ENCODE data around the gene NUCKS1. TPM values are rescaled to one million over a fixed set of nuclear protein-coding genes. Genes with fewer than 3 reads are reported as not detected.

The NUCKS1 gene
- total RNA-seq, 2 experiments from 2014 or later, result 80.6 to 84.7 TPM

- Mint-ChIP-seq H3K4me1 (ENCODE audit: low read depth) (peaks cover 33% of the 10 kb centered on the region), H3K9me3 (no peaks in the 10 kb centered on the region), H3K4me3 (no peak overlapping the region), H3K36me3 (ENCODE audit: low read depth) (peaks cover 29% of the 10 kb centered on the region), H3K27me3 (no peaks in the 10 kb centered on the region), H3K27ac (peak overlapping the region; percentile 47)
- Histone ChIP-seq H3K27ac (ENCODE audit: low read depth in 1 of 2, low read length in 2 of 2) (no peak overlapping the region), H3K4me3 (ENCODE audit: low read length) (no peak overlapping the region), H3K36me3 (ENCODE audit: insufficient read depth, low read length) (peaks cover 11% of the 10 kb centered on the region), H3K9me3 (ENCODE audit: control insufficient read depth in 1 of 2, insufficient read depth in 1 of 2, low read length in 2 of 2) (no peaks in the 10 kb centered on the region), H3K4me1 (ENCODE audit: insufficient read depth, low read length) (no peaks in the 10 kb centered on the region), H3K27me3 (ENCODE audit: control insufficient read depth in 1 of 2, insufficient read depth in 2 of 2, low read length in 2 of 2) (no peaks in the 10 kb centered on the region)
- intact Hi-C loops (cut with DNase I, micrococcal nuclease), result loop anchor here (1.0 to 5.0 kb wide), 10 partner anchors 37 to 182 kb away; partner anchors contain the start of gene RAB29 (in 1 of the 2)
- no peak for ATAC-seq (ENCODE audit: poor library complexity)
- no peak for TF ChIP-seq CTCF (IDR thresholded peaks at IDR 0.05)
- ChIA-PET CTCF (interaction anchor here (0.8 to 4.1 kb wide), 17 partner anchors 8 to 356 kb away, joined by 3 to 62 read pairs (median 4); partner anchors contain the start of genes ELK4 and RAB29), POLR2A (interaction anchor here (0.9 to 3.1 kb wide), 7 partner anchors 13 to 118 kb away, joined by 3 to 12 read pairs (median 3); partner anchors contain the start of gene RAB29)
- DNase-seq, result no peak
Measured at GRCh38 chr1:205710201-205711062, 39.5 kb downstream of the NUCKS1 start.

- TF ChIP-seq CTCF (IDR thresholded peaks at IDR 0.05), result no peak
- H3K27ac Mint-ChIP-seq, result no peak overlapping the region
- Histone ChIP-seq H3K27me3 (ENCODE audit: control insufficient read depth in 1 of 2, insufficient read depth in 2 of 2, low read length in 2 of 2) (no peaks in the 10 kb centered on the region), H3K27ac (ENCODE audit: low read depth in 1 of 2, low read length in 2 of 2) (no peak overlapping the region), H3K4me3 (ENCODE audit: low read length) (no peak overlapping the region), H3K4me1 (ENCODE audit: insufficient read depth, low read length) (no peaks in the 10 kb centered on the region), H3K36me3 (ENCODE audit: insufficient read depth, low read length) (peaks cover 7% of the 10 kb centered on the region), H3K9me3 (ENCODE audit: control insufficient read depth in 1 of 2, insufficient read depth in 1 of 2, low read length in 2 of 2) (no peaks in the 10 kb centered on the region)
- H3K36me3 Mint-ChIP-seq (ENCODE audit: low read depth), result peaks cover 25% of the 10 kb centered on the region
- ChIA-PET POLR2A (interaction anchor here (1.2 to 3.1 kb wide), 2 partner anchors 14 to 66 kb away, joined by 3 to 12 read pairs; partner anchors contain the start of gene RAB29), CTCF (interaction anchor here (1.0 to 4.1 kb wide), 5 partner anchors 52 to 118 kb away, joined by 4 to 62 read pairs (median 11); partner anchors contain the start of genes ELK4 and RAB29)
- intact Hi-C loops (cut with DNase I, micrococcal nuclease), result loop anchor here (2.0 to 5.0 kb wide), 7 partner anchors 38 to 181 kb away; partner anchors contain the start of gene RAB29 (in 1 of the 2)
- H3K4me1 Mint-ChIP-seq (ENCODE audit: low read depth), result peaks cover 29% of the 10 kb centered on the region
- ATAC-seq (ENCODE audit: poor library complexity) (no peak), DNase-seq (no peak)
- no peaks in the 10 kb centered on the region for H3K9me3 Mint-ChIP-seq
- H3K4me3 Mint-ChIP-seq, result no peak overlapping the region
- no peaks in the 10 kb centered on the region for H3K27me3 Mint-ChIP-seq
Measured at GRCh38 chr1:205709640-205710039, 40.3 kb downstream of the NUCKS1 start.

GRCh38 chr1:205709059-205709398, 41.0 kb downstream of the NUCKS1 start:
- Histone ChIP-seq H3K27ac (ENCODE audit: low read depth in 1 of 2, low read length in 2 of 2) (no peak overlapping the region), H3K4me3 (ENCODE audit: low read length) (no peak overlapping the region), H3K9me3 (ENCODE audit: control insufficient read depth in 1 of 2, insufficient read depth in 1 of 2, low read length in 2 of 2) (no peaks in the 10 kb centered on the region), H3K4me1 (ENCODE audit: insufficient read depth, low read length) (no peaks in the 10 kb centered on the region), H3K36me3 (ENCODE audit: insufficient read depth, low read length) (peaks cover 7% of the 10 kb centered on the region), H3K27me3 (ENCODE audit: control insufficient read depth in 1 of 2, insufficient read depth in 2 of 2, low read length in 2 of 2) (no peaks in the 10 kb centered on the region)
- ChIA-PET POLR2A (no interaction called here), CTCF (interaction anchor here (1.0 to 4.1 kb wide), 3 partner anchors 51 to 117 kb away, joined by 4 to 62 read pairs (median 5); partner anchors contain the start of gene ELK4)
- no peak for ATAC-seq (ENCODE audit: poor library complexity)
- Mint-ChIP-seq H3K9me3 (no peaks in the 10 kb centered on the region), H3K36me3 (ENCODE audit: low read depth) (peaks cover 27% of the 10 kb centered on the region), H3K4me1 (ENCODE audit: low read depth) (peaks cover 28% of the 10 kb centered on the region), H3K4me3 (no peak overlapping the region), H3K27me3 (no peaks in the 10 kb centered on the region), H3K27ac (no peak overlapping the region)
- DNase-seq, result no peak
- intact Hi-C loops (cut with DNase I, micrococcal nuclease), result no loop called here
- no peak for TF ChIP-seq CTCF (IDR thresholded peaks at IDR 0.05)

Data from CD4-positive, alpha-beta T cell (primary cell).